ENCODE data around the gene C1QTNF5. TPM values are rescaled to one million over a fixed set of nuclear protein-coding genes. Genes with fewer than 3 reads are reported as not detected.

Gene C1QTNF5
- total RNA-seq, 1 experiment from 2014 or later = 1.9 TPM

- no peak for DNase-seq (ENCODE audit: low read depth)
Measured at GRCh38 chr11:119359365-119360214, 18.9 kb upstream of the C1QTNF5 start.

GRCh38 chr11:119357074-119357473 lies 16.4 kb upstream of the C1QTNF5 start:
- no peak for DNase-seq (ENCODE audit: low read depth)

- peak; percentile 87 for DNase-seq (ENCODE audit: low read depth)
Measured at GRCh38 chr11:119356349-119357031, 15.8 kb upstream of the C1QTNF5 start.

GRCh38 chr11:119355091-119355843 lies 14.6 kb upstream of the C1QTNF5 start:
- DNase-seq (ENCODE audit: low read depth) = no peak

GRCh38 chr11:119352857-119353260 lies 12.2 kb upstream of the C1QTNF5 start:
- no peak for DNase-seq (ENCODE audit: low read depth)

- no peak for DNase-seq (ENCODE audit: low read depth)
Measured at GRCh38 chr11:119351232-119351631, 10.5 kb upstream of the C1QTNF5 start.

- no peak for DNase-seq (ENCODE audit: low read depth)
Measured at GRCh38 chr11:119350302-119350701, 9.6 kb upstream of the C1QTNF5 start.

- DNase-seq (ENCODE audit: low read depth) = no peak
Measured at GRCh38 chr11:119347940-119348605, 7.4 kb upstream of the C1QTNF5 start.

GRCh38 chr11:119347242-119347641 lies 6.6 kb upstream of the C1QTNF5 start:
- no peak for DNase-seq (ENCODE audit: low read depth)

- no peak for DNase-seq (ENCODE audit: low read depth)
Measured at GRCh38 chr11:119346605-119347004, 5.9 kb upstream of the C1QTNF5 start, which contains the start of gene MFRP. TSS of gene MFRP (minus strand) at chr11:119346705. CDS start at chr11:119346513, 192 bp downstream.

GRCh38 chr11:119345685-119346084 lies 5.0 kb upstream of the C1QTNF5 start:
- no peak for DNase-seq (ENCODE audit: low read depth)

- DNase-seq (ENCODE audit: low read depth) = no peak
Measured at GRCh38 chr11:119344291-119345010, 3.8 kb upstream of the C1QTNF5 start.

- no peak for DNase-seq (ENCODE audit: low read depth)
Measured at GRCh38 chr11:119343726-119344125, 3.0 kb upstream of the C1QTNF5 start.

GRCh38 chr11:119342362-119343130 lies 1.9 kb upstream of the C1QTNF5 start:
- no peak for DNase-seq (ENCODE audit: low read depth)

GRCh38 chr11:119342023-119342300 lies 1.3 kb upstream of the C1QTNF5 start:
- no peak for DNase-seq (ENCODE audit: low read depth)

GRCh38 chr11:119341222-119342022 lies 739 bp upstream of the C1QTNF5 start:
- DNase-seq (ENCODE audit: low read depth) = no peak

GRCh38 chr11:119339589-119340334 lies 921 bp downstream of the C1QTNF5 start:
- peak; percentile 64 for DNase-seq (ENCODE audit: low read depth)

- peak; percentile 38 for DNase-seq (ENCODE audit: low read depth)
Measured at GRCh38 chr11:119338965-119339588, 1.6 kb downstream of the C1QTNF5 start.

Data from Daoy (cell line).